ENCODE measurements around the gene ADA. TPM values are rescaled to one million over a fixed set of nuclear protein-coding genes. Genes with fewer than 3 reads are reported as not detected.
A peak's percentile ranks its signal among the peaks of the same experiment; 100 is the strongest.

ADA gene
- total and polyA plus RNA-seq, 2 of the 13 experiments (the other 11 are each of a cell fraction or from before 2014, with no cell fraction given): 2.5 to 11.3 TPM

GRCh38 chr20:44651684-44652423, at the start of gene ADA (continued):
- TF ChIP-seq ZNF574 (CRISPR knock-in tag; IDR thresholded peaks at IDR 0.05) (peak; percentile 24; the same call in 1 of the 2 replicates), SETDB1 (CRISPR knock-in tag; IDR thresholded peaks at IDR 0.05; ENCODE audit: borderline replicate concordance) (no peak), MTA3 (CRISPR knock-in tag; IDR thresholded peaks at IDR 0.05) (no peak), TCF7 (IDR thresholded peaks at IDR 0.05; ENCODE audit: low read depth) (no peak)

GRCh38 chr20:44700306-44700705, 48.8 kb upstream of the ADA start:
- FAIRE-seq (no peak), DNase-seq (ENCODE audit: low spot score) (no peak), ATAC-seq (no peak)
- Histone ChIP-seq H3K9me3 (ENCODE audit: low read length) (no peaks in the 10 kb centered on the region), H4K20me1 (ENCODE audit: insufficient read depth, low read length) (no peaks in the 10 kb centered on the region), H3K9ac (ENCODE audit: insufficient read depth, low read depth, low read length) (no peak overlapping the region), H3K79me2 (ENCODE audit: insufficient read depth, low read length) (no peaks in the 10 kb centered on the region), H3K36me3 (replicated peaks in 1 of 2; ENCODE audit: control insufficient read depth in 1 of 2, insufficient read depth in 2 of 2, low read length in 2 of 2) (no peaks in the 10 kb centered on the region), H3K4me3 (replicated peaks in 1 of 3; ENCODE audit: insufficient read depth in 1 of 3, low read depth in 2 of 3, low read length in 3 of 3) (no peak overlapping the region), H3K27ac (ENCODE audit: extremely low read length, insufficient read depth, low read length) (no peak overlapping the region), H3K27me3 (ENCODE audit: control insufficient read depth in 1 of 2, insufficient read depth in 2 of 2, low read length in 2 of 2) (peaks cover 4 to 21% of the 10 kb centered on the region in 2 experiments; a peak in 3 of 5 replicates), H3K4me1 (ENCODE audit: insufficient read depth, low read length) (peaks cover 8% of the 10 kb centered on the region; the same call in 1 of the 2 replicates), H3K4me2 (ENCODE audit: low read depth, low read length) (no peak overlapping the region), H2AFZ (ENCODE audit: low read length) (no peak overlapping the region)
- CTCF ChIA-PET (ENCODE audit: low intra/inter-chr PET ratio, low total read pairs): no interaction called here
- 56% methylated on average over 11 of the region's 11 CpGs for WGBS (ENCODE audit: low lambda C conversion rate)
- POLR2A ChIA-PET: no interaction called here
- no TSS peak for BruUV-seq (replicated peaks)
- intact Hi-C loops (cut with micrococcal nuclease; ENCODE audit: unreplicated experiment): no loop called here
- in situ Hi-C loops (cut with HindIII; ENCODE audit: extremely low pct_ligation_motif_present, low pct_unique_long_range_greater_than_20kb): no loop called here
- TF ChIP-seq DMAP1 (CRISPR knock-in tag; IDR thresholded peaks at IDR 0.05) (no peak), ZNF558 (CRISPR knock-in tag; IDR thresholded peaks at IDR 0.05; ENCODE audit: borderline replicate concordance) (no peak), SP5 (CRISPR knock-in tag; IDR thresholded peaks at IDR 0.05; ENCODE audit: borderline replicate concordance, low read depth) (no peak), TERF1 (CRISPR knock-in tag; IDR thresholded peaks at IDR 0.05) (no peak), ZNF609 (CRISPR knock-in tag; IDR thresholded peaks at IDR 0.05; ENCODE audit: borderline replicate concordance) (no peak), XRCC5 (optimal IDR thresholded peaks at IDR 0.05; ENCODE audit: low read length) (no peak), KDM1A (CRISPR knock-in tag; IDR thresholded peaks at IDR 0.05) (no peak)

Measured in HepG2 (cell line).